Skeletal muscle satellite cell (primary cell): Measurements from ENCODE around the gene TFR2.

Experiments
- H3K27me3 ChIP-seq: 2 replicates; pipeline ENCODE4 v1.7.0; 2013; ENCODE audit warnings: low read length; ENCODE audit not compliant: control insufficient read depth, insufficient read depth
- H3K36me3 ChIP-seq: 2 replicates; pipeline ENCODE4 v1.7.0; 2013; ENCODE audit warnings: mild to moderate bottlenecking, control low read depth, low read length; ENCODE audit not compliant: insufficient read depth
- H3K4me1 ChIP-seq: 2 replicates; pipeline ENCODE4 v1.7.0; 2013; ENCODE audit warnings: low read length; ENCODE audit not compliant: control insufficient read depth, insufficient read depth
- H3K4me2 ChIP-seq: 2 replicates; pipeline ENCODE4 v1.7.0; 2013; ENCODE audit warnings: mild to moderate bottlenecking, low read length
- H3K4me3 ChIP-seq: 2 replicates; pipeline ENCODE4 v1.7.0; 2013; ENCODE audit warnings: low read length
- H3K9ac ChIP-seq: 2 replicates; pipeline ENCODE4 v1.7.0; 2013; ENCODE audit warnings: mild to moderate bottlenecking, low read depth, low read length, moderate library complexity
- H3K9me3 ChIP-seq: replicated peaks from 2 replicates; pipeline ENCODE4 v1.7.0; 2013; ENCODE audit warnings: mild to moderate bottlenecking, control low read depth, low read length

Gene TFR2

GRCh38 chr7:100602889-100603725, 38.2 kb downstream of the TFR2 start:
- no peaks in the 10 kb centered on the region for H3K9me3 ChIP-seq
- H3K36me3 ChIP-seq, result peaks cover 3% of the 10 kb centered on the region
- peak overlapping the region; percentile 99 for H3K4me2 ChIP-seq
- no peaks in the 10 kb centered on the region for H3K27me3 ChIP-seq
- H3K9ac ChIP-seq, result peak overlapping the region; percentile 65
- H3K4me1 ChIP-seq, result peaks cover 37% of the 10 kb centered on the region
- H3K4me3 ChIP-seq, result peak overlapping the region; percentile 95

GRCh38 chr7:100600730-100601038, 40.7 kb downstream of the TFR2 start:
- H3K36me3 ChIP-seq, result no peaks in the 10 kb centered on the region
- H3K4me2 ChIP-seq, result no peak overlapping the region
- H3K27me3 ChIP-seq, result no peaks in the 10 kb centered on the region
- H3K4me3 ChIP-seq, result no peak overlapping the region
- peaks cover 30% of the 10 kb centered on the region for H3K4me1 ChIP-seq
- no peaks in the 10 kb centered on the region for H3K9me3 ChIP-seq
- no peak overlapping the region for H3K9ac ChIP-seq

- peaks cover 27% of the 10 kb centered on the region for H3K4me1 ChIP-seq
- H3K4me3 ChIP-seq, result no peak overlapping the region
- H3K9me3 ChIP-seq, result no peaks in the 10 kb centered on the region
- H3K4me2 ChIP-seq, result no peak overlapping the region
- H3K27me3 ChIP-seq, result no peaks in the 10 kb centered on the region
- no peaks in the 10 kb centered on the region for H3K36me3 ChIP-seq
- H3K9ac ChIP-seq, result no peak overlapping the region
Measured at GRCh38 chr7:100599911-100600729, 41.2 kb downstream of the TFR2 start.

GRCh38 chr7:100598425-100598824, 42.9 kb downstream of the TFR2 start:
- Histone ChIP-seq H3K27me3 (no peaks in the 10 kb centered on the region), H3K36me3 (no peaks in the 10 kb centered on the region), H3K9me3 (no peaks in the 10 kb centered on the region), H3K4me3 (no peak overlapping the region), H3K4me2 (no peak overlapping the region), H3K4me1 (peaks cover 20% of the 10 kb centered on the region), H3K9ac (no peak overlapping the region)

GRCh38 chr7:100595188-100595587, 46.2 kb downstream of the TFR2 start:
- Histone ChIP-seq H3K9me3 (no peaks in the 10 kb centered on the region), H3K4me1 (no peaks in the 10 kb centered on the region), H3K4me2 (no peak overlapping the region), H3K9ac (no peak overlapping the region), H3K27me3 (peaks cover 5% of the 10 kb centered on the region), H3K36me3 (no peaks in the 10 kb centered on the region), H3K4me3 (no peak overlapping the region)

GRCh38 chr7:100591596-100591995, 49.8 kb downstream of the TFR2 start:
- no peaks in the 10 kb centered on the region for H3K36me3 ChIP-seq

GRCh38 chr7:100590077-100590737, 51.1 kb downstream of the TFR2 start:
- Histone ChIP-seq H3K4me3 (no peak overlapping the region), H3K4me2 (no peak overlapping the region), H3K36me3 (no peaks in the 10 kb centered on the region), H3K9ac (no peak overlapping the region), H3K27me3 (peaks cover 6% of the 10 kb centered on the region), H3K9me3 (no peaks in the 10 kb centered on the region), H3K4me1 (no peaks in the 10 kb centered on the region)

More at GRCh38 chr7:100591596-100591995, 49.8 kb downstream of the TFR2 start:
- Histone ChIP-seq H3K4me1 (no peaks in the 10 kb centered on the region), H3K27me3 (peaks cover 6% of the 10 kb centered on the region), H3K9me3 (no peaks in the 10 kb centered on the region), H3K4me2 (no peak overlapping the region), H3K9ac (no peak overlapping the region), H3K4me3 (no peak overlapping the region)

GRCh38 chr7:100589341-100589947, 51.9 kb downstream of the TFR2 start:
- H3K4me3 ChIP-seq, result no peak overlapping the region
- H3K9me3 ChIP-seq, result no peaks in the 10 kb centered on the region
- H3K4me1 ChIP-seq, result peaks cover 5% of the 10 kb centered on the region
- peaks cover 6% of the 10 kb centered on the region for H3K27me3 ChIP-seq
- no peaks in the 10 kb centered on the region for H3K36me3 ChIP-seq
- no peak overlapping the region for H3K4me2 ChIP-seq
- no peak overlapping the region for H3K9ac ChIP-seq

GRCh38 chr7:100588438-100588837, 52.9 kb downstream of the TFR2 start:
- Histone ChIP-seq H3K4me3 (no peak overlapping the region), H3K9me3 (no peaks in the 10 kb centered on the region), H3K36me3 (no peaks in the 10 kb centered on the region), H3K27me3 (peaks cover 6% of the 10 kb centered on the region), H3K9ac (no peak overlapping the region), H3K4me2 (no peak overlapping the region), H3K4me1 (peaks cover 13% of the 10 kb centered on the region)

- Histone ChIP-seq H3K36me3 (peaks cover 17% of the 10 kb centered on the region), H3K4me3 (peak within 1 kb of the TSS; percentile 97), H3K4me1 (peaks cover 21% of the 10 kb centered on the region), H3K27me3 (peaks cover 6% of the 10 kb centered on the region), H3K9ac (peak within 1 kb of the TSS; percentile 96), H3K9me3 (no peaks in the 10 kb centered on the region), H3K4me2 (peak within 1 kb of the TSS; percentile 93)
Measured at GRCh38 chr7:100586266-100587025, 54.9 kb downstream of the TFR2 start, which contains the start of gene FBXO24. FBXO24 (plus strand) TSS chr7:100586328; CDS start chr7:100586626, 298 bp downstream.
